Gastroesophageal sphincter (tissue), 3 donors: ENCODE results near the gene NLK.

ENCODE experiments used
- POLR2A ChIP-seq, 2 donors: fragments of 450-650 bp; IDR thresholded peaks; one replicate each; pipeline ENCODE4 v1.6.1; 2017; ENCODE audit warnings: antibody characterized with exemption in 2 of 2, mild to moderate bottlenecking in 2 of 2, moderate library complexity in 1 of 2
- POLR2AphosphoS5 ChIP-seq: sonication (generic); formaldehyde crosslinking; IDR thresholded peaks from one replicate; pipeline ENCODE4 v1.6.1; 2017; ENCODE audit warnings: antibody characterized with exemption
- TF ChIP-seq, protein P1 (sequence below), 4 experiments: fragments of 200-600 bp in 2 of 4; fragments of 450-650 bp in 2 of 4; sonication (generic) in 1 of 4; IDR thresholded peaks; one replicate each; pipeline ENCODE4 v1.5.1; 2017 to 2019; ENCODE audit warnings: antibody characterized with exemption in 4 of 4, mild to moderate bottlenecking in 2 of 4, moderate library complexity in 2 of 4

- TF ChIP-seq, protein P1, sequence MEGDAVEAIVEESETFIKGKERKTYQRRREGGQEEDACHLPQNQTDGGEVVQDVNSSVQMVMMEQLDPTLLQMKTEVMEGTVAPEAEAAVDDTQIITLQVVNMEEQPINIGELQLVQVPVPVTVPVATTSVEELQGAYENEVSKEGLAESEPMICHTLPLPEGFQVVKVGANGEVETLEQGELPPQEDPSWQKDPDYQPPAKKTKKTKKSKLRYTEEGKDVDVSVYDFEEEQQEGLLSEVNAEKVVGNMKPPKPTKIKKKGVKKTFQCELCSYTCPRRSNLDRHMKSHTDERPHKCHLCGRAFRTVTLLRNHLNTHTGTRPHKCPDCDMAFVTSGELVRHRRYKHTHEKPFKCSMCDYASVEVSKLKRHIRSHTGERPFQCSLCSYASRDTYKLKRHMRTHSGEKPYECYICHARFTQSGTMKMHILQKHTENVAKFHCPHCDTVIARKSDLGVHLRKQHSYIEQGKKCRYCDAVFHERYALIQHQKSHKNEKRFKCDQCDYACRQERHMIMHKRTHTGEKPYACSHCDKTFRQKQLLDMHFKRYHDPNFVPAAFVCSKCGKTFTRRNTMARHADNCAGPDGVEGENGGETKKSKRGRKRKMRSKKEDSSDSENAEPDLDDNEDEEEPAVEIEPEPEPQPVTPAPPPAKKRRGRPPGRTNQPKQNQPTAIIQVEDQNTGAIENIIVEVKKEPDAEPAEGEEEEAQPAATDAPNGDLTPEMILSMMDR (IDR thresholded peaks at IDR 0.05), result no peak
- TF ChIP-seq POLR2AphosphoS5, result no peak
- TF ChIP-seq POLR2A (IDR thresholded peaks at IDR 0.05), result no peak
Observed at GRCh38 chr17:28092088-28092487, 49.6 kb downstream of the NLK start.
